Kidney epithelial cell (primary cell): ENCODE data around the gene KRTAP2-4. TPM values are rescaled to one million over a fixed set of nuclear protein-coding genes. Genes with fewer than 3 reads are reported as not detected.
"Not testable (repeated sequence)": the region's sequence is repeated elsewhere in the genome, so short reads cannot be mapped to it uniquely, and the experiment has no call there.

Experiments
- DNase-seq: peaks from one replicate; pipeline ENCODE4 v3.0.0-alpha.2; 2010; ENCODE audit warnings: low read depth
- H3K27me3 ChIP-seq: 2 replicates; pipeline ENCODE4 v1.6.0; 2011; ENCODE audit warnings: low read length; ENCODE audit not compliant: control insufficient read depth, insufficient read depth
- H3K36me3 ChIP-seq: 2 replicates; pipeline ENCODE4 v1.5.1; 2011; ENCODE audit warnings: low read length; ENCODE audit not compliant: control insufficient read depth, insufficient read depth
- H3K4me3 ChIP-seq: 2 replicates; pipeline ENCODE4 v1.5.1; 2011; ENCODE audit warnings: low read depth, mild to moderate bottlenecking, control low read depth, low read length
- total RNA-seq: library from RNA; depleted of rRNA; stranded (reverse); fragments of >200 nt; gene quantifications from 2 replicates; pipeline ENCODE4 v1.2.3, GENCODE V29; 2015
- TF ChIP-seq, protein P1 (sequence below): IDR thresholded peaks from 2 replicates; pipeline ENCODE4 v1.5.1; 2011; ENCODE audit warnings: mild to moderate bottlenecking, moderate library complexity, low read length, control low read depth, inconsistent platforms; ENCODE audit not compliant: insufficient read depth, poor library complexity, severe bottlenecking

KRTAP2-4 gene
- total RNA-seq, 1 donor from 2014 or later: not detected

- H3K36me3 ChIP-seq: no peaks in the 10 kb centered on the region
- DNase-seq: no peak
- no peaks in the 10 kb centered on the region for H3K27me3 ChIP-seq
- H3K4me3 ChIP-seq: no peak overlapping the region
- TF ChIP-seq, protein P1, sequence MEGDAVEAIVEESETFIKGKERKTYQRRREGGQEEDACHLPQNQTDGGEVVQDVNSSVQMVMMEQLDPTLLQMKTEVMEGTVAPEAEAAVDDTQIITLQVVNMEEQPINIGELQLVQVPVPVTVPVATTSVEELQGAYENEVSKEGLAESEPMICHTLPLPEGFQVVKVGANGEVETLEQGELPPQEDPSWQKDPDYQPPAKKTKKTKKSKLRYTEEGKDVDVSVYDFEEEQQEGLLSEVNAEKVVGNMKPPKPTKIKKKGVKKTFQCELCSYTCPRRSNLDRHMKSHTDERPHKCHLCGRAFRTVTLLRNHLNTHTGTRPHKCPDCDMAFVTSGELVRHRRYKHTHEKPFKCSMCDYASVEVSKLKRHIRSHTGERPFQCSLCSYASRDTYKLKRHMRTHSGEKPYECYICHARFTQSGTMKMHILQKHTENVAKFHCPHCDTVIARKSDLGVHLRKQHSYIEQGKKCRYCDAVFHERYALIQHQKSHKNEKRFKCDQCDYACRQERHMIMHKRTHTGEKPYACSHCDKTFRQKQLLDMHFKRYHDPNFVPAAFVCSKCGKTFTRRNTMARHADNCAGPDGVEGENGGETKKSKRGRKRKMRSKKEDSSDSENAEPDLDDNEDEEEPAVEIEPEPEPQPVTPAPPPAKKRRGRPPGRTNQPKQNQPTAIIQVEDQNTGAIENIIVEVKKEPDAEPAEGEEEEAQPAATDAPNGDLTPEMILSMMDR: no peak
These were observed 16.9 kb upstream of the KRTAP2-4 start for GRCh38 chr17:41082626-41083025.

DNA sequence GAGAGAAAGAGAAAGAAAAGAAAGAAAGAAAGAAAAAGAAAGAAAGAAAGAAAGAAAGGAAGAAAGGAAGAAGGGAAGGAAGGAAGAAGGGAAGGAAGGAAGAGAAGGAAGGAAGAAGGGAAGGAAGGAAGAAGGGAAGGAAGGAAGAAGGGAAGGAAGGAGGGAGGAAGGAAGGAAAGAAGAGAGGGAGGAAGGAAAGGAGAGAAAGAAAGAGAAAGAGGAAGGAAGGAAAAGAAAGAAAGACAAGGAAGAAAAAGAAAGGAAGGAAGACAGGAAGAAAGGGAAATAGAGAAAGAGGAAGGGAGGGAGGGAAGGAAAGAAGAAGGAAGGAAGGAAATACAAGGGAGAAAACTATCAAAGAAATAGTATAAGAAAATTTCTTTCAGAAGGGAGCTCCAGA lies 11.1 kb upstream of the KRTAP2-4 start:
- no peaks in the 10 kb centered on the region for H3K27me3 ChIP-seq
- no peak for DNase-seq
- TF ChIP-seq, protein P1: no peak
- no peak overlapping the region for H3K4me3 ChIP-seq
- H3K36me3 ChIP-seq: no peaks in the 10 kb centered on the region

GRCh38 chr17:41073676-41074075 lies 8.0 kb upstream of the KRTAP2-4 start:
- DNase-seq: no peak
- TF ChIP-seq, protein P1: no peak
- H3K27me3 ChIP-seq: no peaks in the 10 kb centered on the region
- no peaks in the 10 kb centered on the region for H3K36me3 ChIP-seq
- no peak overlapping the region for H3K4me3 ChIP-seq

DNA sequence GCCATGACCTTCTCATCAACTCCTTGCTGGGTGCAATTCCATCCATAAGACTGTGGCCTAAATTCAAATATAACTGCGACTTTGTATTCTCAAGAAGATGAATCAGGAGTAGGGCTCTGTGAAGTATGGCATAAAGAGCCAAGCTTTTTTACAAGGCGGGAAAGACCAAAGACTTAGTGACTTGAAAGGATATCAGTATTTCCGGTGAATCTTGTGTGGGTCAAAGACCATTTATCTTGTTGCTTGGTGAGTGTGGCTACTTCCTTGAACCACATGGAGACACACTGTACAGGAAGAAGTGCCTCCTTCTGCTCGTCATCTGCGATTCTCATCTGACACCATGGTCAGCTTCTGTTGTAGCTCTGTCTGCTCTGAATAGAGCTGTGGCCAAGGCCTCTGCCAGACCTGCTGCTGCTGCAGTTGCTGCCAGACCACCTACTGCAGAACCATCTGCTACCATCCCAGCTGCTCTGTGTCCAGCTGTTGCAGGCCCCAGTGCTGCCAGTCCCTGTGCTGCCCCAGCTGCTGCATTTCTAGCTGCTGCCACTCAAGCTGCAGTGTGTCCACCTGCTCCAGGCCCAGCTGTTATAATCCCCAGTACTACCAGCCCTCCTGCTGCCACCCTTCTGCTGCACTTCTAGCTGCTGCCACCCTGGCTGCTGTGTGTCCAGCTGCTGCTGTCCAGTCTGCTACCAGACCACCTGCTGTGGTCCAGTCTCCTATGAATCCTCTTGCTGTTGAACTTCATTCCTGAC lies 6.1 kb upstream of the KRTAP2-4 start:
- no peak for DNase-seq

GRCh38 chr17:41069031-41069430 lies 3.4 kb upstream of the KRTAP2-4 start:
- TF ChIP-seq, protein P1: no peak
- DNase-seq: no peak
- Histone ChIP-seq H3K36me3 (no peaks in the 10 kb centered on the region), H3K4me3 (no peak overlapping the region), H3K27me3 (no peaks in the 10 kb centered on the region)

More for the DNA sequence above, 6.1 kb upstream of the KRTAP2-4 start:
- Histone ChIP-seq H3K4me3 (no peak overlapping the region), H3K36me3 (no peaks in the 10 kb centered on the region), H3K27me3 (no peaks in the 10 kb centered on the region)
- TF ChIP-seq, protein P1: no peak

DNA sequence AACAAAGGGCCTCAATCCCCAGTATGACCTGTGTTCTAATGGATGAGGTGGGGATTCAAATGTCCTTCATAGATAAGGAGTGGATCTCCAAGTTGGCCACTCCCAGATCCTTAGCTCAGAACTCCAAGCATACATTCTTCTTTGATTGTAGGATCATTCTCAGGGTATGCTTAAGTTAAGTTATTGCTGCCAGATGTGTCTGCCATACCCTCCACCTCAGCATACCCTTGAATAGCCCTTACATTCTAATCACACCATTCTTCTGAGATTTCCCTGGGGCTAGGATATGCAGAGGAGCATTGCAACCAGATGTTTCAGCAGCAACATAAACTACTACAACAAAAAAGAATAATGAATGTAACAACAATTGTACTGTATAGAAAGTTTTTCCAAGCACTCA lies 1.6 kb upstream of the KRTAP2-4 start:
- Histone ChIP-seq H3K27me3 (no peaks in the 10 kb centered on the region), H3K4me3 (no peak overlapping the region), H3K36me3 (no peaks in the 10 kb centered on the region)
- TF ChIP-seq, protein P1: no peak
- DNase-seq: no peak

DNA sequence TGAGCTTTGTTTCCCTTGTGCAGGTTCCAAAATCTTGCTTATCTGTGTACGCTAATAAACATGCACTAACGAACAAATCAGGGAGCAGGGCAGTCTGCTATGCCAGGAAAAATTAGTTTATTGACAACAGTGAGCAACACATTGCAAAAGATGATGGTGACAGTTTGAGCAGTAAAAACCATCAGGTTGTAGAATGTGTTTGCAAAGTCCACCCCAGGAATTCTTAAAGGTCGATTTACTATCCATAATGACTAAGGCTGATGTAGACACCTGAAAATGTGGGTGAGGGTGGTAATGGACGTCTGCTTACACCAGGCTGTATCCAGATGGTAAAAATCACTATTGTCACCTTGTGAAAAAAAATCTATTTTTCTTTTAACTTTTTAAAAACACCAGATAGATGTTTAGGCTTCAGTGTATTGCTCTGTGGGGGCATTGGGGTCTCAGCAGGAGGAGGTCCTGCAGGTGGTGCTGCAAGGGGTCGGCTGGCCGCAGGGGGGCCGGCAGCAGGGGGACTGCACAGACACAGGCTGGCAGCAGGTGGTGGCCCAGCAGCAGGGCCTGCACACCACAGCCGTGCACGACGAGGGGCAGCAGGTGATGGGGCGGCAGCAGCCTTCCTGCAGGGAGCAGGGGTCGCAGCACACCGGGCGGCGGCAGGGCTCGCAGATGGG lies 526 bp downstream of the KRTAP2-4 start:
- H3K27me3 ChIP-seq, H3K4me3 ChIP-seq, H3K36me3 ChIP-seq, DNase-seq: not testable (repeated sequence)
